BLaER1 treated with 17β-estradiol and CSF1 and Interleukin-3, amounts not matched to agents 10 nM and 100 nM (cell line): ENCODE results near the gene XPR1.

Experiments used
- H3K27ac ChIP-seq, 11 experiments: shearing (Covaris generic); formaldehyde crosslinking; 2 replicates each; pipeline ENCODE4 v1.8.1; 2022
- H3K27me3 ChIP-seq, 11 experiments: shearing (Covaris generic); formaldehyde crosslinking; 2 replicates each; pipeline ENCODE4 v1.8.1; 2022
- H3K36me3 ChIP-seq, 11 experiments: shearing (Covaris generic); formaldehyde crosslinking; 2 replicates each; pipeline ENCODE4 v1.8.1; 2022
- H3K4me1 ChIP-seq, 10 experiments: shearing (Covaris generic); formaldehyde crosslinking; 2 replicates each; pipeline ENCODE4 v1.8.1; 2022
- H3K4me2 ChIP-seq, 11 experiments: shearing (Covaris generic); formaldehyde crosslinking; 2 replicates each; pipeline ENCODE4 v1.8.1; 2022
- H3K4me3 ChIP-seq, 10 experiments: shearing (Covaris generic); formaldehyde crosslinking; 2 replicates each; pipeline ENCODE4 v1.8.1; 2022
- H3K9ac ChIP-seq, 11 experiments: shearing (Covaris generic); formaldehyde crosslinking; 2 replicates each; pipeline ENCODE4 v1.8.1; 2022
- H3K9me3 ChIP-seq, 11 experiments: shearing (Covaris generic); formaldehyde crosslinking; replicated peaks in 1 of 11; 2 replicates each; pipeline ENCODE4 v1.8.1; 2022
- H4K20me1 ChIP-seq, 11 experiments: shearing (Covaris generic); formaldehyde crosslinking; 2 replicates each; pipeline ENCODE4 v1.8.1; 2022
- Cebpa-rat ChIP-seq, 11 experiments: shearing (Covaris generic); IDR thresholded peaks; 2 replicates each; pipeline ENCODE4 v1.8.1; 2022

XPR1 gene

GRCh38 chr1:180908074-180908765, 276.4 kb downstream of the XPR1 start:
- Histone ChIP-seq H3K4me3 (no peak overlapping the region), H3K4me1 (peaks cover 4 to 17% (median 15%) of the 10 kb centered on the region in 10 experiments; a peak in 18 of 20 replicates), H3K27ac (no peak overlapping the region), H3K4me2 (no peak overlapping the region), H3K36me3 (no peaks in the 10 kb centered on the region), H4K20me1 (peaks cover 0 to 19% (median 16%) of the 10 kb centered on the region in 11 experiments; a peak in 15 of 22 replicates), H3K9ac (no peak overlapping the region), H3K27me3 (peaks cover 55 to 73% (median 64%) of the 10 kb centered on the region in 11 experiments), H3K9me3 (peaks cover 5 to 20% (median 12%) of the 10 kb centered on the region in 11 experiments; a peak in 9 of 22 replicates)
- TF ChIP-seq Cebpa-rat (IDR thresholded peaks at IDR 0.05) = no peak

- Histone ChIP-seq H3K4me1 (peaks cover 7 to 21% (median 19%) of the 10 kb centered on the region in 10 experiments; a peak in 18 of 20 replicates), H3K9ac (no peak overlapping the region), H3K36me3 (no peaks in the 10 kb centered on the region), H3K9me3 (peaks cover 2 to 14% (median 7%) of the 10 kb centered on the region in 11 experiments; a peak in 9 of 22 replicates), H3K4me3 (no peak overlapping the region), H3K27me3 (peaks cover 62 to 81% (median 72%) of the 10 kb centered on the region in 11 experiments), H3K4me2 (no peak overlapping the region), H3K27ac (no peak overlapping the region), H4K20me1 (peaks cover 0 to 25% (median 19%) of the 10 kb centered on the region in 11 experiments; a peak in 15 of 22 replicates)
- no peak for TF ChIP-seq Cebpa-rat (IDR thresholded peaks at IDR 0.05)
Observed at GRCh38 chr1:180909005-180909414, 277.2 kb downstream of the XPR1 start.

- TF ChIP-seq Cebpa-rat (IDR thresholded peaks at IDR 0.05) = no peak
Observed at GRCh38 chr1:180909462-180909976, 277.7 kb downstream of the XPR1 start.

GRCh38 chr1:180911640-180912191, 279.9 kb downstream of the XPR1 start:
- H3K9me3 ChIP-seq = no peaks in the 10 kb centered on the region
- H3K4me3 ChIP-seq = peak overlapping the region; percentile 59 to 76 (median 66)
- peaks cover 7 to 21% (median 19%) of the 10 kb centered on the region in 10 experiments; a peak in 18 of 20 replicates for H3K4me1 ChIP-seq
- peak overlapping the region; percentile 96 to 100 (median 99) for H3K4me2 ChIP-seq
- peaks cover 0 to 27% (median 19%) of the 10 kb centered on the region in 11 experiments; a peak in 15 of 22 replicates for H4K20me1 ChIP-seq
- H3K9ac ChIP-seq = peak overlapping the region in 6 of 11 experiments; percentile 26 to 76 (median 72); a peak in 7 of 22 replicates
- no peak overlapping the region for H3K27ac ChIP-seq
- H3K27me3 ChIP-seq = peaks cover 89 to 100% (median 98%) of the 10 kb centered on the region in 11 experiments
- no peaks in the 10 kb centered on the region for H3K36me3 ChIP-seq
- no peak for TF ChIP-seq Cebpa-rat (IDR thresholded peaks at IDR 0.05)

More at GRCh38 chr1:180909462-180909976, 277.7 kb downstream of the XPR1 start:
- Histone ChIP-seq H3K4me2 (no peak overlapping the region), H3K27ac (no peak overlapping the region), H3K4me3 (no peak overlapping the region), H3K9me3 (peaks cover 0 to 9% (median 4%) of the 10 kb centered on the region in 11 experiments; a peak in 8 of 22 replicates), H3K27me3 (peaks cover 68 to 86% (median 77%) of the 10 kb centered on the region in 11 experiments), H4K20me1 (peaks cover 0 to 25% (median 19%) of the 10 kb centered on the region in 11 experiments; a peak in 15 of 22 replicates), H3K4me1 (peaks cover 7 to 21% (median 19%) of the 10 kb centered on the region in 10 experiments; a peak in 18 of 20 replicates), H3K36me3 (no peaks in the 10 kb centered on the region), H3K9ac (no peak overlapping the region)

GRCh38 chr1:180912211-180912800, 280.5 kb downstream of the XPR1 start:
- no peak for TF ChIP-seq Cebpa-rat (IDR thresholded peaks at IDR 0.05)
- Histone ChIP-seq H3K36me3 (no peaks in the 10 kb centered on the region), H4K20me1 (peaks cover 0 to 32% (median 19%) of the 10 kb centered on the region in 11 experiments; a peak in 15 of 22 replicates), H3K9ac (peak overlapping the region; percentile 26 to 76 (median 68); a peak in 21 of 22 replicates), H3K27ac (peak overlapping the region in 3 of 11 experiments; percentile 18 to 48 (median 47); a peak in 4 of 22 replicates), H3K27me3 (peaks cover 90 to 100% (median 98%) of the 10 kb centered on the region in 11 experiments), H3K4me1 (peaks cover 7 to 21% (median 19%) of the 10 kb centered on the region in 10 experiments; a peak in 18 of 20 replicates), H3K9me3 (no peaks in the 10 kb centered on the region), H3K4me3 (peak overlapping the region; percentile 59 to 76 (median 66)), H3K4me2 (peak overlapping the region; percentile 96 to 100 (median 99))

GRCh38 chr1:180912801-180913565, 281.2 kb downstream of the XPR1 start, which contains the start of gene KIAA1614:
Gene KIAA1614, plus strand, starts transcription at chr1:180912897. Its CDS starts 347 bp downstream, at chr1:180913244.
- no peak for TF ChIP-seq Cebpa-rat (IDR thresholded peaks at IDR 0.05)
- no peaks in the 10 kb centered on the region for H3K36me3 ChIP-seq
- peak within 1 kb of the TSS; percentile 96 to 100 (median 99) for H3K4me2 ChIP-seq
- H3K9me3 ChIP-seq = no peaks in the 10 kb centered on the region
- peaks cover 0 to 39% (median 20%) of the 10 kb centered on the region in 11 experiments; a peak in 15 of 22 replicates for H4K20me1 ChIP-seq
- H3K4me3 ChIP-seq = peak within 1 kb of the TSS; percentile 59 to 76 (median 66)
- peaks cover 84 to 100% (median 96%) of the 10 kb centered on the region in 11 experiments for H3K27me3 ChIP-seq
- peaks cover 7 to 26% (median 24%) of the 10 kb centered on the region in 10 experiments; a peak in 18 of 20 replicates for H3K4me1 ChIP-seq
- peak within 1 kb of the TSS in 3 of 11 experiments; percentile 18 to 48 (median 47); a peak in 6 of 22 replicates for H3K27ac ChIP-seq
- peak within 1 kb of the TSS; percentile 26 to 76 (median 68); a peak in 21 of 22 replicates for H3K9ac ChIP-seq

- H3K27me3 ChIP-seq = peaks cover 60 to 85% (median 72%) of the 10 kb centered on the region in 11 experiments
- no peaks in the 10 kb centered on the region for H3K9me3 ChIP-seq
- no peak overlapping the region for H3K27ac ChIP-seq
- H4K20me1 ChIP-seq = peaks cover 0 to 57% (median 20%) of the 10 kb centered on the region in 11 experiments; a peak in 15 of 22 replicates
- no peaks in the 10 kb centered on the region for H3K36me3 ChIP-seq
- peaks cover 27 to 51% (median 48%) of the 10 kb centered on the region in 10 experiments for H3K4me1 ChIP-seq
- H3K4me2 ChIP-seq = no peak overlapping the region
- no peak for TF ChIP-seq Cebpa-rat (IDR thresholded peaks at IDR 0.05)
- H3K9ac ChIP-seq = no peak overlapping the region
- H3K4me3 ChIP-seq = no peak overlapping the region
Observed at GRCh38 chr1:180915426-180915965, 283.7 kb downstream of the XPR1 start.
